Panc1 (cell line): Measurements from ENCODE around the gene EDN2.

Experiments
- CTCF ChIP-seq: fragments of 450-650 bp; IDR thresholded peaks from 2 replicates; pipeline ENCODE4 v1.5.1; 2017; ENCODE audit warnings: mild to moderate bottlenecking
- TF ChIP-seq, protein P1 (sequence below), 2 experiments: IDR thresholded peaks; 2 replicates each; pipeline ENCODE4 v1.6.1; 2011 to 2012; ENCODE audit warnings: low read depth in 2 of 2, control low read depth in 1 of 2, low read length in 1 of 2, mild to moderate bottlenecking in 1 of 2, moderate library complexity in 1 of 2; ENCODE audit not compliant: insufficient read depth in 1 of 2

DNA sequence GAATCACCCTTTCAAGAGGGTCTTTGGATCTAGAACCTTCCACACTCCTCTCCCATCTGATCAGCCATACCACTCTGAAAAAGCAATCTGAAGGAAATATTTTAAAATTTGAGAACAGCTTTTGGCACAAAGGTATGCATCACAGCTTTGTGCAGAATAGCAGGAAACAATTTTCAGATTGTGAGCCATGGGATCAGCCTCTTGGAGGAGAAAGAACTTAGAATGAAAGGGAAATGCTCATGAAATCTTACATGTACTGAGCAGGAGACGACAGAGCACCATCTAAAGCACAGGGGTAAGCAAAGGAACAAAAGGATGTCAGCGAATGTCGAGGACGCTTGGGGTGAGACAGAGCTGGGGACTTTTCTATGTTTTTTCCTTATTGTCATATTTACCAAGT lies 54.4 kb downstream of the EDN2 start:
- no peak for TF ChIP-seq CTCF
- TF ChIP-seq, protein P1, sequence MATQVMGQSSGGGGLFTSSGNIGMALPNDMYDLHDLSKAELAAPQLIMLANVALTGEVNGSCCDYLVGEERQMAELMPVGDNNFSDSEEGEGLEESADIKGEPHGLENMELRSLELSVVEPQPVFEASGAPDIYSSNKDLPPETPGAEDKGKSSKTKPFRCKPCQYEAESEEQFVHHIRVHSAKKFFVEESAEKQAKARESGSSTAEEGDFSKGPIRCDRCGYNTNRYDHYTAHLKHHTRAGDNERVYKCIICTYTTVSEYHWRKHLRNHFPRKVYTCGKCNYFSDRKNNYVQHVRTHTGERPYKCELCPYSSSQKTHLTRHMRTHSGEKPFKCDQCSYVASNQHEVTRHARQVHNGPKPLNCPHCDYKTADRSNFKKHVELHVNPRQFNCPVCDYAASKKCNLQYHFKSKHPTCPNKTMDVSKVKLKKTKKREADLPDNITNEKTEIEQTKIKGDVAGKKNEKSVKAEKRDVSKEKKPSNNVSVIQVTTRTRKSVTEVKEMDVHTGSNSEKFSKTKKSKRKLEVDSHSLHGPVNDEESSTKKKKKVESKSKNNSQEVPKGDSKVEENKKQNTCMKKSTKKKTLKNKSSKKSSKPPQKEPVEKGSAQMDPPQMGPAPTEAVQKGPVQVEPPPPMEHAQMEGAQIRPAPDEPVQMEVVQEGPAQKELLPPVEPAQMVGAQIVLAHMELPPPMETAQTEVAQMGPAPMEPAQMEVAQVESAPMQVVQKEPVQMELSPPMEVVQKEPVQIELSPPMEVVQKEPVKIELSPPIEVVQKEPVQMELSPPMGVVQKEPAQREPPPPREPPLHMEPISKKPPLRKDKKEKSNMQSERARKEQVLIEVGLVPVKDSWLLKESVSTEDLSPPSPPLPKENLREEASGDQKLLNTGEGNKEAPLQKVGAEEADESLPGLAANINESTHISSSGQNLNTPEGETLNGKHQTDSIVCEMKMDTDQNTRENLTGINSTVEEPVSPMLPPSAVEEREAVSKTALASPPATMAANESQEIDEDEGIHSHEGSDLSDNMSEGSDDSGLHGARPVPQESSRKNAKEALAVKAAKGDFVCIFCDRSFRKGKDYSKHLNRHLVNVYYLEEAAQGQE (IDR thresholded peaks at IDR 0.05; ENCODE audit: insufficient read depth in 1 of 2, low read depth in 2 of 2, low read length in 1 of 2) = no peak
